Mesodermal cell (in vitro differentiated cells): ENCODE data around the gene MYOZ1.

Experiments
- H3K27ac ChIP-seq: 2 replicates; pipeline ENCODE4 v1.7.0; 2013; ENCODE audit warnings: mild to moderate bottlenecking, low read depth, low read length, moderate library complexity; ENCODE audit not compliant: severe bottlenecking
- H3K36me3 ChIP-seq: 2 replicates; pipeline ENCODE4 v1.7.1; 2013; ENCODE audit warnings: mild to moderate bottlenecking, low read length, moderate library complexity; ENCODE audit not compliant: control insufficient read depth, insufficient read depth
- H3K4me1 ChIP-seq: one replicate; pipeline ENCODE4 v1.7.1; 2013; ENCODE audit warnings: mild to moderate bottlenecking, low read length; ENCODE audit not compliant: insufficient read depth, control insufficient read depth, poor library complexity, severe bottlenecking
- H3K4me3 ChIP-seq: 2 replicates; pipeline ENCODE4 v1.7.0; 2013; ENCODE audit warnings: low read length, control low read depth, mild to moderate bottlenecking; ENCODE audit not compliant: insufficient read depth, poor library complexity, severe bottlenecking; ENCODE audit errors: extremely low read depth
- H3K9me3 ChIP-seq: 2 replicates; pipeline ENCODE4 v1.7.1; 2013; ENCODE audit warnings: mild to moderate bottlenecking, low read length, moderate library complexity; ENCODE audit not compliant: control insufficient read depth
- WGBS, 2 experiments: methylation state at CpG; one replicate each; pipeline ENCODE4 v1.1.5; 2013; ENCODE audit warnings: missing lambda C conversion rate in 2 of 2; ENCODE audit not compliant: insufficient coverage in 2 of 2; 5-methylcytosine and 5-hydroxymethylcytosine counted together

MYOZ1 gene

DNA sequence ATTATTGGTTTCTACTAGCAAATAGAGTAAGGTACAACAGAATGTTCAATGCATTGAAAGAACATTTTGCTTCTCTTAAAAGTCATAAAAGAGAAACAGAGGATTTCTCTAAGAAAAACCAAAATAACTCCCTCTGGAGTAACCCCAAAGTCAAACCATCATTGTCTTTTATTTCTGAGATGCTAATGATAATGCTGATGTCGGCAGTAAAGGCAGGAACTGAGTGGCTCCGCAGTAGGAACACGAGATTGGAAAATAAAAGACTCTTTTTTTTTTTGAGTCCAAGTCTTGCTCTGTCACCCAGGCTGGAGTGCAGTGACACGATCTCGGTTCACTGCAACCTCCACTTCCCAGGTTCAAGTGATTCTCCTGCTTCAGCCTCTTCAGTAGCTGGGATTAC, 47.5 kb downstream of the MYOZ1 start:
- H3K9me3 ChIP-seq = no peaks in the 10 kb centered on the region
- no peak overlapping the region for H3K27ac ChIP-seq
- no peaks in the 10 kb centered on the region for H3K36me3 ChIP-seq
- peaks cover 14% of the 10 kb centered on the region for H3K4me1 ChIP-seq
- H3K4me3 ChIP-seq = no peak overlapping the region
- WGBS, 2 experiments = 80 to 94% methylated on average over 4 to 5 of the region's 5 CpGs

DNA sequence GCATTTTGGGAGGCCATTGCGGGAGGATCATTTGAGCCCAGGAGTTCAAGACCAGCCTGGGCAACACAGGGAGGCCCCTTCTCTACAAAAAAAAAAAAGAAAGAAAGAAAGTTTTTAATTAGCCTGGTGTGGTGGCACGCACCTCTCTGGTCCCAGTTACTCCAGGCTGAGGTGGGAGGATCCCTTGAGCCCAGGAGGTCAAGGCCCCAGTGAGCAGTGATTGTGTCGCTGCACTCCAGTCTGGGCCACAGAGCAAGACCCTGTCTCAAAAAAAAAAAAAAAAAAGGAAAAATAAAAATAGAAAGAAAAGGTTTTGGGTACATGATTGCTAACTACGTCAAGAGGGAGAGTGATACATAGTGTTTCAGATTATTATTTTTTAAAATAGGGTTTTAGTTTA, 48.2 kb downstream of the MYOZ1 start:
- WGBS, 2 experiments = 88 to 93% methylated on average over 2 to 3 of the region's 4 CpGs
- H3K36me3 ChIP-seq = no peaks in the 10 kb centered on the region
- no peaks in the 10 kb centered on the region for H3K9me3 ChIP-seq
- no peak overlapping the region for H3K27ac ChIP-seq
- H3K4me1 ChIP-seq = peaks cover 14% of the 10 kb centered on the region
- H3K4me3 ChIP-seq = no peak overlapping the region

DNA sequence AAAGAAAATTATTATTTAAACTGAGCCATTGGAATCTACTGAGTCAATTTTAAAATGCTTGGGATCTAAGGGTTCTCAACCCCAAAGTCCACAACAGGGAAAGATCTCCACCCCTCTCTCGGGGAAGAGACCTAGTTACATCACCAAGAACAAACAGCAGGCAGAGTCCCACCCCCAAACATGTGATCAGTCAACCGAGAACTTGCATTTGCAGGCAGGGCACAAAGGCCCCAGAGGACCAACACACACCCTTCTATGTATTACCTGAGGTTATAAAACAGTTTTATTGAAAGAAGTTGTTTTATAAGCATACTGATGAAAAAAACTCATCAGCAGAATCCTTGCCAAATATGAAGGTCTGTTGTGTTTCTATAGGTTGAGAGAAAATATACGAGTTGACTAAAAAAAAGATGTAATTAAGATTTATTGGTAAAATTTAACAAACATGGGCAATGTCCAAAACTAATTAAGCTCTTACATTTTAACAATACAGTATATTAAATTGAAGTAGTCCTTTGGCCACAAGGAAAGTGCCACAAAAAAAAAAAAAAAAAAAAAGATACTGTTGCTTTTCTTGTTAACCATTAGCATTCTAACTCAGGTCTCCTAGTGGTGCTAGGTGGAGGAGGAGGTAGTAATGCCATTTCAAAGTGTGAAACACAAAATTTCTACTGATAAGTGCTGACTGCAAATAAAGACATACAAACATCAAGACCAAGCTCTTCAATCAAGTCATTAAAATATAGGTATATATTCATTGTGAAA, 49.2 kb downstream of the MYOZ1 start:
- Histone ChIP-seq H3K4me1 (peaks cover 14% of the 10 kb centered on the region), H3K27ac (peak overlapping the region; percentile 98), H3K36me3 (no peaks in the 10 kb centered on the region)

GRCh38 chr10:73590881-73591799, 50.1 kb downstream of the MYOZ1 start, which contains the start of gene USP54:
USP54 (minus strand) TSS chr10:73591342; CDS start chr10:73575658, 15,684 bp downstream.
- no peaks in the 10 kb centered on the region for H3K9me3 ChIP-seq
- WGBS, 2 experiments = 0% methylated on average over 1 to 2 of the region's 6 CpGs
- no peaks in the 10 kb centered on the region for H3K36me3 ChIP-seq
- H3K4me1 ChIP-seq = peaks cover 16% of the 10 kb centered on the region
- H3K27ac ChIP-seq = peak within 1 kb of the TSS; percentile 98
- H3K4me3 ChIP-seq = peak within 1 kb of the TSS; percentile 15

More for the DNA sequence above, 49.2 kb downstream of the MYOZ1 start:
- Histone ChIP-seq H3K9me3 (no peaks in the 10 kb centered on the region), H3K4me3 (peak overlapping the region; percentile 15)
- no CpG with 5 or more reads among the region's 3 CpGs for WGBS, 2 experiments

GRCh38 chr10:73589563-73590126, 51.6 kb downstream of the MYOZ1 start:
- Histone ChIP-seq H3K4me1 (peaks cover 17% of the 10 kb centered on the region), H3K36me3 (no peaks in the 10 kb centered on the region), H3K27ac (no peak overlapping the region), H3K9me3 (peaks cover 6% of the 10 kb centered on the region), H3K4me3 (no peak overlapping the region)
- WGBS, 2 experiments = 100% methylated on average over 1 to 2 of the region's 3 CpGs

DNA sequence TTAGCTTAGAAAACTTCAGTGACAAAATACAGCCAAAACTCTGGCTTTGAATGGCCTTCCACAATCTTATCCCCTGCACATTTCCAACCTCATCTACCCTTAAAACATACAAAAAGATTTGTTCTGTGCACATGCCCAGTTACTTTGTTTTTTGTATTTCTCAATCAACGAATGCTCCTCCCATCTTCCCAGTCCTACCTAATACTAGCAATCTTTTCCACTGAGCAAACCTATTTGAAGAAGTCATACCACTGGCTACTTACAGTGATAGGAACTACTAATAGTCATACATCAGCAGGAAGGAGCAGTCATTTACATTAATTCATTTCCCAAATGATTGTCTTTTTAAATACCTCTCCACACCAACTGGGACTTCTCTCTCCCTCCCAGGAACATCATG, 52.6 kb downstream of the MYOZ1 start:
- Histone ChIP-seq H3K27ac (no peak overlapping the region), H3K4me1 (peaks cover 17% of the 10 kb centered on the region), H3K36me3 (no peaks in the 10 kb centered on the region), H3K4me3 (no peak overlapping the region), H3K9me3 (peaks cover 6% of the 10 kb centered on the region)
- whole genome bisulfite sequencing, 2 experiments = 100% methylated on average over 1 of the region's 1 CpG

GRCh38 chr10:73586583-73586984, 54.7 kb downstream of the MYOZ1 start:
- no CpG with 5 or more reads among the region's 1 CpG for WGBS, 2 experiments

DNA sequence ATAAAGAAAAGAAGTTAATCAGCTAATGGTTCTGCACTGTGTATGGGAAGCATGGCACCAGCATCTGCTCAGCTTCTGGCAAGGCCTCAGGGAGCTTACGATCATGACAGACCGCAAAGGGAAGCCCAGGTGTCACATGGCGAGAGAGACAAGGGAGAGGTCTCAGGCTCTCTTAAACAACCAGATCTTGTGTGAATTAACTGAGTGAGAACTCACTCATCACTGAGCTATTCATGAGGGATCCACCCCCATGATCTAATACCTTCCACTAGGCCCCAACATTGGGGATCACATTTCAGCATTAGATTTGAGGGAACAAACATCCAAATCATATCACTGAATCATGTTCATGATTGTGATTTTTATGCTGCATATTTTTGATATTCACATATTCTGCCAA, 55.9 kb downstream of the MYOZ1 start:
- H3K9me3 ChIP-seq = peaks cover 6% of the 10 kb centered on the region
- peaks cover 11% of the 10 kb centered on the region for H3K4me1 ChIP-seq
- WGBS, 2 experiments = 97 to 100% methylated on average over 2 to 3 of the region's 3 CpGs
- no peaks in the 10 kb centered on the region for H3K36me3 ChIP-seq
- H3K4me3 ChIP-seq = no peak overlapping the region
- H3K27ac ChIP-seq = no peak overlapping the region

More at GRCh38 chr10:73586583-73586984, 54.7 kb downstream of the MYOZ1 start:
- Histone ChIP-seq H3K4me3 (no peak overlapping the region), H3K36me3 (no peaks in the 10 kb centered on the region), H3K9me3 (peaks cover 6% of the 10 kb centered on the region), H3K4me1 (peaks cover 17% of the 10 kb centered on the region), H3K27ac (peak overlapping the region; percentile 19)

GRCh38 chr10:73584737-73585136, 56.5 kb downstream of the MYOZ1 start:
- Histone ChIP-seq H3K36me3 (no peaks in the 10 kb centered on the region), H3K4me1 (peaks cover 5% of the 10 kb centered on the region)
- no CpG with 5 or more reads among the region's 2 CpGs for WGBS, 2 experiments

GRCh38 chr10:73581918-73582317, 59.4 kb downstream of the MYOZ1 start:
- Histone ChIP-seq H3K4me1 (peaks cover 3% of the 10 kb centered on the region), H3K4me3 (no peak overlapping the region), H3K36me3 (no peaks in the 10 kb centered on the region), H3K9me3 (peaks cover 6% of the 10 kb centered on the region), H3K27ac (peak overlapping the region; percentile 6)
- 75 to 91% methylated on average over 1 to 2 of the region's 2 CpGs for WGBS, 2 experiments

More at GRCh38 chr10:73584737-73585136, 56.5 kb downstream of the MYOZ1 start:
- peaks cover 6% of the 10 kb centered on the region for H3K9me3 ChIP-seq
- no peak overlapping the region for H3K27ac ChIP-seq
- H3K4me3 ChIP-seq = no peak overlapping the region
